Upper lobe of left lung (tissue), 6 donors: Measurements from ENCODE around the gene GNB2. TPM values are rescaled to one million over a fixed set of nuclear protein-coding genes. Genes with fewer than 3 reads are reported as not detected.

Experiments used
- ATAC-seq, 2 donors: fragments of 200-7000 bp; cut with Tn5 transposase; one replicate each; pipeline ENCODE4 v1.9.1; 2022; ENCODE audit warnings: mild to moderate bottlenecking in 2 of 2, moderate library complexity in 2 of 2; ENCODE audit not compliant: low FRiP score in 2 of 2
- DNase-seq, 2 donors: peaks; one replicate each; pipeline ENCODE4 v3.0.0-alpha.2; 2019 to 2020
- H3K27ac ChIP-seq, 4 donors: fragments of 200-600 bp; sonication (generic); one replicate each; pipeline ENCODE4 v1.5.1; 2016 to 2019
- H3K27me3 ChIP-seq, 4 donors: fragments of 200-600 bp; sonication (generic); one replicate each; pipeline ENCODE4 v1.5.1; 2017 to 2019
- H3K36me3 ChIP-seq, 4 donors: fragments of 200-600 bp; sonication (generic); one replicate each; pipeline ENCODE4 v1.5.1; 2016 to 2019
- H3K4me1 ChIP-seq, 4 donors: fragments of 200-600 bp; sonication (generic); one replicate each; pipeline ENCODE4 v1.5.1; 2018 to 2019
- H3K4me3 ChIP-seq, 4 donors: fragments of 200-600 bp; sonication (generic); one replicate each; pipeline ENCODE4 v1.5.1; 2017 to 2019; ENCODE audit warnings: mild to moderate bottlenecking in 2 of 4, moderate library complexity in 1 of 4
- H3K9me3 ChIP-seq, 4 donors: fragments of 200-600 bp; sonication (generic); one replicate each; pipeline ENCODE4 v1.5.1; 2018 to 2019
- CTCF ChIP-seq, 6 experiments: fragments of 450-650 bp in 4 of 6; fragments of 200-600 bp in 2 of 6; sonication (generic) in 2 of 6; IDR thresholded peaks; one replicate each; pipeline ENCODE4 v1.5.1; 2016 to 2019; ENCODE audit warnings: antibody characterized with exemption in 6 of 6
- EP300 ChIP-seq, 4 donors: sonication (generic); formaldehyde crosslinking; IDR thresholded peaks; one replicate each; pipeline ENCODE4 v1.5.1; 2017; ENCODE audit warnings: antibody characterized with exemption in 4 of 4, control low read depth in 2 of 4
- POLR2A ChIP-seq, 4 donors: fragments of 450-650 bp; IDR thresholded peaks; one replicate each; pipeline ENCODE4 v1.5.1; 2016 to 2017; ENCODE audit warnings: antibody characterized with exemption in 4 of 4, mild to moderate bottlenecking in 2 of 4
- POLR2AphosphoS5 ChIP-seq, 2 donors: sonication (generic); formaldehyde crosslinking; IDR thresholded peaks; one replicate each; pipeline ENCODE4 v1.5.1; 2017; ENCODE audit warnings: antibody characterized with exemption in 2 of 2
- WGBS, 2 donors: methylation state at CpG; one replicate each; pipeline ENCODE4 v1.1.5; 2017 to 2018; 5-methylcytosine and 5-hydroxymethylcytosine counted together
- total RNA-seq, 6 donors: library from RNA; depleted of rRNA in 4 of 6; stranded (reverse); fragments of >200 nt in 4 of 6; gene quantifications; one replicate each; pipeline versions ENCODE4 v1.1.0 to v1.2.1, GENCODE V29; 2016 to 2021
- donor health status: DM: no; HTN: no; CAD: no; lungs with moderate emphysema.
- donor health status: DM: no; HTN: yes; CAD: no; lungs with severe emphysema.

Gene GNB2
- total RNA-seq, 6 donors from 2014 or later = 153 to 291 (median 278) TPM

DNA sequence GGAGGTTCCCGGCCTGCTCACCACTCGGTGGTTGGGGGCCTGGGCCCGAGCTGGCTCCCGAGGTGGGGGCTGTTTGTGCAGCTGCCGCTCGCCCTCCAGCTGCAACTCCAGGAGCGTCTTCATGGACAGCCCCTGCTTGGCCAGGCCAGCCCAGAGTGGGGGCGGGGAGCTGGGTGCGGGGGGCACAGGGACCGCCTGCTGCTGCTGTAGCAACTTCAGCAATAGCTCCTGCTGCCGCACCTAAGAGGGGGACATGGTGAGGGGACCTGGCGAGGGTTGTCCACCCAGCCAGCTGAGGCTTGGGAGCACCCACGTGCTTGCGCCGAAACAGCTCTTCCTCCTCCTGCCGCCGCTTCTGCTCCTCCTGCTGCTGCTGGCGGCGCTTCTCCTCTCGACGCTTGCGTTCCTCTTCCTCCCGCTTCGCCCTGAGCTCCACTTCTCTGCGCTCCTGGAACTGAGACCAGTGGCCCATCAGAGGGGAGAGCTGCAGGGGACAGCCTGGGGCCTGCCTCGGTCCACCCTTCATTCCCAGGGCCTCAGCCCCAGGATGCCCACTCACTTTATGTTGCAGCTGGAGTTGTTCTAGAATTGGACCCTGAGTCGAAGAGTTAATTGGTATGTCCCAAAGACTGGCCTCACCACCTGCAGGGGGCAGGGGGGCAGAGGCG, 9.6 kb downstream of the GNB2 start:
- DNase-seq = peak in 1 of 2 donors; percentile 82
- 89 to 95% methylated on average over 19 to 22 of the region's 28 CpGs for WGBS, 2 donors
- peaks cover 47 to 100% (median 92%) of the 10 kb centered on the region in 4 donors for H3K36me3 ChIP-seq

DNA sequence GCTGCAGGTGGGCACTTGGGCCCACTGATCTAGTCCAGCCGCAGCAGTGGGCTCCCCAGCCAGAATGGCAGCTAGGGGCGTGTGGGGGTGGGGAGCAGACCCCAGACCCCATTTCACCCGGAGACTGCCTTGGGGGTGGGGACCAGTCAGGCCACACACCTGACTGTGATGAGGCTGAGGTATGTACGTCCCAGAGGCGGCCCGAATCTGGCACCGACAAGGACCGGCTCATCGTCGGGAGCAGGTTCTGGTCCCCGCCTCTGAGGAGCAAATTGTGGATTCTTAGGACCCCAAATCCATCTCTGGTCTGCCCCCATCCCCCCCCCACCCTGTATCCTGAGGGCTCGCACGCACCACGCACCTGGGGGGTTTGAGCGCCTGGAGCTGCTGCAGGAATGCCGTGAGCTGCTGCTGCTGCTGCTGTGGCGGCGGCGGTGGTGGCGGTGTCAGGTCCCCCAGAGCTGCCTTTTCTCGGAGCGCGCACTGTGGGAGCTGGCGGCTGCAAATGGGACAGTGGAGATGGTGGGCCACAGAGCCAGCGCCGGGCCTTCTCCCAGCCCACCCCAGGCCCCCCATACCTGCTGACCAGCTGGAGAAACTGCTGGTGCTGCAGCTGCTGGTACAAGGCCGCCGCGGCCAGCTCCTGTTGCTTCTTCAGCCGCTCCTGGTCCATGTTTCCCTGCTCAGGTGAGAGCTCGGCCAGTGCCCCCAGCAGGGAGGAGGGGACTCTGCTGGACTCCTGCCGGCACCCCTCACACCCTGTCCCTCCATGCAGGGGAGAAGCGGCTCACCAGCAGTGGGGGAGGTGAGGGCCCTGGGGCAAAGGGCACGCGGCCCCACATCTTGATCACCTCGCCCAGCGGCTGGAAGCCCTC, 10.4 kb downstream of the GNB2 start:
- H3K27ac ChIP-seq = no peak overlapping the region
- 92 to 97% methylated on average over 14 to 24 of the region's 37 CpGs for WGBS, 2 donors
- peak in 1 of 2 donors; percentile 81 for DNase-seq
- peaks cover 40 to 100% (median 88%) of the 10 kb centered on the region in 4 donors for H3K36me3 ChIP-seq
- TF ChIP-seq POLR2A (IDR thresholded peaks at IDR 0.05) (no peak), POLR2AphosphoS5 (IDR thresholded peaks at IDR 0.05) (no peak)
- H3K27me3 ChIP-seq = no peaks in the 10 kb centered on the region
- H3K4me1 ChIP-seq = peaks cover 4 to 11% (median 8%) of the 10 kb centered on the region in 4 donors
- H3K9me3 ChIP-seq = no peaks in the 10 kb centered on the region
- H3K4me3 ChIP-seq = no peak overlapping the region
- ATAC-seq = no peak

More for the DNA sequence above, 9.6 kb downstream of the GNB2 start:
- no peaks in the 10 kb centered on the region for H3K27me3 ChIP-seq
- ATAC-seq = no peak
- H3K4me1 ChIP-seq = peaks cover 6 to 13% (median 11%) of the 10 kb centered on the region in 4 donors
- H3K27ac ChIP-seq = no peak overlapping the region
- TF ChIP-seq POLR2A (IDR thresholded peaks at IDR 0.05) (no peak), EP300 (IDR thresholded peaks at IDR 0.05) (no peak), CTCF (IDR thresholded peaks at IDR 0.05) (no peak), POLR2AphosphoS5 (IDR thresholded peaks at IDR 0.05) (no peak)
- no peaks in the 10 kb centered on the region for H3K9me3 ChIP-seq
- no peak overlapping the region for H3K4me3 ChIP-seq

- H3K36me3 ChIP-seq = peaks cover 40 to 97% (median 84%) of the 10 kb centered on the region in 4 donors
- ATAC-seq (no peak), DNase-seq (peak in 1 of 2 donors; percentile 60)
- H3K4me3 ChIP-seq = no peak overlapping the region
- H3K4me1 ChIP-seq = peaks cover 0 to 8% (median 3%) of the 10 kb centered on the region in 4 donors
- H3K9me3 ChIP-seq = no peaks in the 10 kb centered on the region
- H3K27ac ChIP-seq = no peak overlapping the region
- no peaks in the 10 kb centered on the region for H3K27me3 ChIP-seq
- TF ChIP-seq EP300 (IDR thresholded peaks at IDR 0.05) = no peak
- no peak for TF ChIP-seq POLR2A (IDR thresholded peaks at IDR 0.05)
- TF ChIP-seq CTCF (IDR thresholded peaks at IDR 0.05) = no peak
- no peak for TF ChIP-seq POLR2AphosphoS5 (IDR thresholded peaks at IDR 0.05)
- WGBS, 2 donors = 91 to 97% methylated on average over 6 to 16 of the region's 16 CpGs
Observed at GRCh38 chr7:100684534-100685042, 11.0 kb downstream of the GNB2 start.

GRCh38 chr7:100685049-100685605, 11.6 kb downstream of the GNB2 start:
- peak in 1 of 2 donors; percentile 32 for DNase-seq
- no peak for ATAC-seq
- H3K9me3 ChIP-seq = no peaks in the 10 kb centered on the region
- WGBS, 2 donors = 90 to 94% methylated on average over 14 to 18 of the region's 18 CpGs
- peaks cover 0 to 10% (median 0%) of the 10 kb centered on the region in 4 donors for H3K4me1 ChIP-seq
- peaks cover 40 to 94% (median 81%) of the 10 kb centered on the region in 4 donors for H3K36me3 ChIP-seq
- no peaks in the 10 kb centered on the region for H3K27me3 ChIP-seq
- no peak overlapping the region for H3K4me3 ChIP-seq
- TF ChIP-seq EP300 (IDR thresholded peaks at IDR 0.05) = no peak
- TF ChIP-seq POLR2AphosphoS5 (IDR thresholded peaks at IDR 0.05) = no peak
- TF ChIP-seq CTCF (IDR thresholded peaks at IDR 0.05) = no peak
- TF ChIP-seq POLR2A (IDR thresholded peaks at IDR 0.05) = no peak
- no peak overlapping the region for H3K27ac ChIP-seq
